Fibroblast of skin of left quadriceps (primary cell): ENCODE measurements around the gene GNG2.
A peak's percentile ranks its signal among the peaks of the same experiment; 100 is the strongest.

Source experiments
- DNase-seq, 2 experiments: peaks; one replicate each; pipeline ENCODE4 v3.0.0-alpha.2; 2013; ENCODE audit warnings: low read depth in 2 of 2

GNG2 gene

GRCh38 chr14:51855234-51855633 lies 5.2 kb upstream of the GNG2 start:
- no peak for DNase-seq

DNA sequence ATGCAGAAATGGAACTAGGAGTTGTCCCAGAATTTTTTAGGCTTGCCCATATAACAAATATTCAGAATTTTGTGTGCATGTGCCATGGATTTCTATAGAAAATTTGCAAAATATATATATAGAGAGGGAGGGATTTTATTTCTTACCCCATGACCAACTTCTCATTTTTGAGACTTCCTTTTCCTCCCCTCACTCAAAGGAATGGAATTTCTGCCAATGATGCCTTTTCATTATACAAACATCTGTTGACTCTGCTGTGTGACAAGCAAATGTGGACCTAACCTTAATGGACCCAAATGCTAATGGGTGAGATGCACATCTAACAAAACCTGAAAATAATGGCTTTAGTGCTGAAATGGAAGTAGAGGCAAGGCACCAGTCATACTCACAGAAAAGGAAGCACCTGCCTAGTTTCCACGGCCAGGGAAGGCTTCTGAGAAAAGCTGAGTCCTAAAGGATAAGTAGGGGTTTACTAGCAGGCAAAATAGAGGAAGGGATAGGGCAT lies 3.6 kb upstream of the GNG2 start:
- DNase-seq: no peak

DNA sequence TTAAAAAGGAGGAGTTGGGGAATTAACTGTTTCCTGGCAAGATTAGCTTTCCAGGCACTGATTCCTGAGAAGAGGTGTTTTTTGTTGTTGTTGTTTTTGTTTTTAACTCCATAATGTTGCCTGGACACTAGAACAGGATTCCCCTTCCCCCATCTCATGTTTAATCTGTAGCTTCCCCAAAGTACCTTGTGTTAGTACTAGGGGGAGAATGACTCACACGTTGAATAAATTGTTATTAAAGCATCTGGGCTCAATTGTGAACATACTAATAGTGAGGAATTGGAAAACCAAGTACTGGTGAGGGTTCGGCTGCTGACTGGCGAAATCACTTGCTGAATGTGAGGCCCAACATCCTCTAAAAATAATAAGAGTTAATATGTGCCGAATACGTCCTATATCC lies 1.3 kb upstream of the GNG2 start:
- DNase-seq: no peak

DNA sequence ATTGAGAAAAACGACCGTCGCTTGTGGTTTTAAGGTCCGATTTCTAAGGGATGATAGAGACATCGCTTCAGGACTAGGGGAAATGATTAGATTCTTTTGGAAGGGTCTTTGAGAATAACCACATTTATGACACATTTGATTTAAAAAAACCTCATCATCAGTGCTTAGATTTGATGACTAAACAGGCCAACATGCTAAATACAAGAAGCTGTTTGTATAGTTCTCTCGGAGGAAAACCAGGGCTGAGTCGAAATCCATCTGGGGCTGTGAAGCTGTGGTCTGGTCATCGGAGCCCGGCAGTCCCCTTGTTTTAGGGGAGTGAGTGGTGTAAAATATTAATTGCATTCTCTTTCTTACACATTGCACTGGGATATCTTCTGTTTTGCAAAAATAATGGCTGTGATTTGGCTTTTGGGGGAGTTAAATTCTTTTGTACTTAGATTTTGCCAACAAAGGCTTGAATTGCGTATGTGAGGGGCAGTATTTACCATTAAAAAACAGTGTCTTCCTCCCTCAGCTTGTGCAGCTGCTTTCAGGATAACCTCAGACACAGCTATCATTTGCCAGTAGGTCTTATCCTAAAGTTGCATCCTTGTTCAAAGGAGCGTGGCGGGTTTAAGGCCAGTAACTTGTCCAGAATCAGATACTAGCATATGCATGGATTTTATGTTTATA lies 550 bp downstream of the GNG2 start:
- DNase-seq: no peak

GRCh38 chr14:51862176-51862796 lies 1.9 kb downstream of the GNG2 start:
- no peak for DNase-seq

DNA sequence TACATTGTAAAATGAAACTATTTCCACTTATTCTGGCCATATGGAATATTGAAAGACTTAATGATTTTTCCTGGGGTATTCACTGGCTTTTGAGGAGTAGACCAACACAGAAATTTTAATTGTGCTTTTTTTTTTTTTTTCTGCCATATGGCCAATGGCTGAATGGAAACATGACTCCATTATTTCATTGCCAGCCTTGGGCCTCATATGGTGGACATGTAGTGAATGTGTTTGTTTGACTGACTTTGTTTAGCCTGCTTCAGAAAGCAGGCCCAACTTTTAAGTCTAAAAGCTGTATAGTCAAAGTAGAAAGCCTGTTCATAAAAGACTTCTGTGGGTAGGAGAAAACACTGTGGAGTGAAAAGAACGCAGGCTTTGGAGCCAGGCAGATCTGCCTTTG lies 2.4 kb downstream of the GNG2 start:
- no peak for DNase-seq

DNA sequence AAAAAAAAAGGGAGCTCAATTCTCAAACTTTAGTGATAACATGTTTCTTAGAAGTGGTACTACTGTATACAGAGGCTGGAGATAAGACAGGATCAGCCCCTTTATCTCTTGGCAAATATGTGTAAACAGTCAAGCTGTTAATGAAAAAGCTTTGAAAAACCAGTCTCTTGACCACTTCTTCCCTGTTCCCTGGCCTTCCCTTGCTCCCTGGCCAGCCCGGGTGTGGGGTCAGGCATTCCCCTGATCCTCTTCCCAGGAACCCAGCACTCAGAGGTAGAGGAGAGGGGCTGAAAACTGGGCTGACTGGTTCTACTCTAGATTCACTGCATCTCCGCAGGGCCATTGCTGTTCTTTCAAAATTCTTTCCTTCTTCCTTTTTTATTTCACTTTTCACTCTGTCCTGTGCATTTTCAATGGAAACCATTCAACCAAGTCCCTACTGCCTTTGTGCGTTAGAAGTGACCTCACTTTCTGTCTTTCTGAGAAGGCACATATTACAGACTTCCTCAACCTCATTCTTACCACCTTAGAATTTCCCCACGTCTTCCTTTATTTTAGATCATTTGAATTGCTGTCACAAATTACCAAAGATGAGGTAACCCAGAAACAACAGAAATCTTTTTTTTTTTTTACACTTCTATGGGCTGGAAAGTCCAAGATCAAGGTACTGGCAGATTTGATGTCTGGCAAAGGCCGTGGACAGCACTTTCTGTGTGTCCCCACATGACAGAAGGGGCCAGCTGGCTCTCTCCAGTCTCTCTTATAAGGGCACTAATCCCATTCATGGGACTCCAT lies 5.7 kb downstream of the GNG2 start:
- DNase-seq: no peak

- DNase-seq: no peak
Observed at GRCh38 chr14:51867741-51868140, 7.3 kb downstream of the GNG2 start.

- no peak for DNase-seq
Observed at GRCh38 chr14:51868405-51868804, 8.0 kb downstream of the GNG2 start.

DNA sequence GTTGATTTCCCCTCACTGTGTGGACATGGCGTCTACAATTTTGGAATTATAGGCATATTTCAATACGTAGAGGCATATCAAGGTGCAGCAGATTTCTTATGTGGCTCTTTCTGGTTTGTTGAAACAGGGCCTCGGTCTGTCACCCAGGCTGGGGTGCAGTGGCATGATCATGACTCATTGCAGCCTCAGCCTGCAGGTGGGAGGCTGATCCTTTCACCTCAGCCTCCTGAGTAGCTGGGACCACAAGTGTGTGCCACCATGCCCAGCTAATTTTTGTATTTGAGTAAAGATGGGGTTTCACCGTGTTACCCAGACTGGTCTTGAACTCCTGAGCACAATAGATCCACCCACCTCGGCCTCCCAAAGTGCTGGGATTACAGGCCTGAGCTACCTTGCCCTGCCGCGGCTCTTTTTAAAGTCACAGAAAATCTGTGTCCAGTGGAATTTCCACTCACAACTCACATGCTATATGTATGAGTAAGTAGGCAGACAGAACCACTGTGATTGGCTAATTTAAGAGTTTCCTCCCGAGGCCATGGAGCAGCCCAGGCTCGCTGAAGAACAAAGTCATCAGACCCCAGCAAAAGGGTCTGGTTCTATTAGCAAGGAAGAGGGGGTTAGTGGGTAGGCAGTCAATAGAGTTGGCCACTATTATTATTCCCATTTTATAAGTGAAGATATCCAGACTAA lies 9.1 kb downstream of the GNG2 start:
- no peak for DNase-seq

GRCh38 chr14:51870606-51871005 lies 10.2 kb downstream of the GNG2 start:
- DNase-seq: no peak

GRCh38 chr14:51871846-51872245 lies 11.4 kb downstream of the GNG2 start:
- no peak for DNase-seq

DNA sequence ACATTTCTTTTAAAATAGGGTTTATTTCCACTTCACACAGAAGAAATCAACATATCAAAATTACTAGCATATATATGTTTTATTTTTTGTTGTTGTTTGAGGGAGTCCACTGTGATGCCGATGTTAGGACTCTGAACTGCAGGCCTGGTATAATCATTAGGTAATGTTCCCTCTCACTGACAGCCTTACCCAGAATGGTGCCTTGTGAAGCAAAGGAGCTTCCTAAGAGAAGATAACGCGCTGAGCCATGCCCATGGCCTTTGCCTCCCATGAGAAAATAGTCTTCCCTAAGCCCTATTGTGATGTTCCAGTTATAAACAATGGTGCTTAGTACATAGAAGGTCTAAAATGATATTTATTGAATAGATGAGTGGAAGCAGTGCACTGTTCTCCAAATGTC lies 12.0 kb downstream of the GNG2 start:
- no peak for DNase-seq

GRCh38 chr14:51873221-51873893 lies 12.9 kb downstream of the GNG2 start:
- DNase-seq: peak; percentile 93 to 94

DNA sequence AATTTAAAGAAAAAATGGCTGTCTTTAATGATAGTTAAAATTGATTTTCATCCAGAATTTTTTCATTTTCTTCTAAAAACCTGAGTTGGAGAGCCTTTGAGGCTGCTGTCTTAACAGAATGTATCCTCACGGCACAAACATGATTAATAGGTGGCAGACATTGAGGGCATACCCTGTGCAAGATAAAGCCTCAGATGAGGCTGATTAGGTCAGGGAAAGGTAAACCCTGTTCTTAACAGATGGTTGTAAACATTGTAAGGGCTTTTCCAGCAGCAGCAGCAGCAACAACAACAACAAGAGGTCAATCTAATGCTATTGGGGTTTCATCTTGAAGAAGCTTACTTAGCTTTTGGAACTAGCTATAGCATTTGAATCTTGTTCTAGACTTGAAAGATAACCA lies 17.4 kb downstream of the GNG2 start:
- no peak for DNase-seq

DNA sequence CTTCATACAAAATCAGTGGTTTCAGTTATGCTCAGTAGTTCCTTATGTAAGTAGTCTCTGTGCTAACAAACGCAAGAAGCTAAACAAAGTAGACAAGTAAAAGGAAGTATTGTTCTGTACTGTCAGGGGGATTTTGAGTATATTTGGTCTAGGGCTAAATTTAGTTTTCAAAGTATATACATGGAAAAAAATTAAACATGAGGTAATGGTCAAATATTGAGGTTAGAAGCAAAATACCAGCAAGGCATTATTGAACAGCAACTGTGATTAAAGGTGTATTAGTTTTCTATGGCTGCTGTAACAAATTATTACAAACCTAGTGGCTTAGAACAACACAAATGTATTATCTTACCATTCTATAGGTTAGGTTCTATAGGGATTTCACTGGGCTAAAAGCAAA lies 18.8 kb downstream of the GNG2 start:
- no peak for DNase-seq

- DNase-seq: peak; percentile 45 to 53
Observed at GRCh38 chr14:51880835-51881580, 20.6 kb downstream of the GNG2 start.

DNA sequence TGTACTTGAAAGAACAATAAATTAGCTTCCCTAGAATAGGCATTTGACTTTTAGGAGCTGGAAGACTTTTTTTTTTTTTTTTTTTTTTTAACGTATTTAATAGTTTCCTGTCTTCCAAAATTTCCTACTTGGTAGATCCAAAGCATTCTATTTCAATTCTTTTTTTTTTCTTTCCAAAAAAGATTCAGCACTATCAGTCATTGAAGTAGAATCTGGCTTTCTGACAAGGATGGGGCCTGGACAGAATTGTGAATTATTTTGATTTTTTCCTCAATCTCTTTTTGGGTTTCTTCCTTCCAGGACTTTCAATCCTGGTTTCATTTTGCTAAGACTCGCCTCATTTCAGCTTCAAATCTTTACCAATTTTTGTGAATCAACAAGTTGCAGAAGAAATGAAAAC lies 21.2 kb downstream of the GNG2 start:
- no peak for DNase-seq

- no peak for DNase-seq
Observed at GRCh38 chr14:51883232-51883631, 22.8 kb downstream of the GNG2 start.

- peak; percentile 53 to 55 for DNase-seq
Observed at GRCh38 chr14:51884086-51884927, 23.9 kb downstream of the GNG2 start.
